MG63 (cell line): ENCODE measurements around the gene CUEDC1. TPM values are rescaled to one million over a fixed set of nuclear protein-coding genes. Genes with fewer than 3 reads are reported as not detected.
"Not testable (repeated sequence)": the region's sequence is repeated elsewhere in the genome, so short reads cannot be mapped to it uniquely, and the experiment has no call there.

Experiments
- DNase-seq: peaks from one replicate; pipeline ENCODE4 v3.0.0-alpha.2; 2020
- H3K27me3 ChIP-seq: fragments of 250-450 bp; sonication (Bioruptor Pico); 2 replicates; pipeline ENCODE4 v1.5.1; 2020; ENCODE audit warnings: mild to moderate bottlenecking, moderate library complexity
- H3K36me3 ChIP-seq: fragments of 250-450 bp; sonication (Bioruptor Pico); 2 replicates; pipeline ENCODE4 v1.5.1; 2020; ENCODE audit warnings: mild to moderate bottlenecking, moderate library complexity
- H3K4me3 ChIP-seq: fragments of 250-450 bp; sonication (Bioruptor Pico); 2 replicates; pipeline ENCODE4 v1.5.1; 2020; ENCODE audit warnings: mild to moderate bottlenecking, moderate library complexity
- H3K9me3 ChIP-seq: fragments of 250-450 bp; sonication (Bioruptor Pico); 2 replicates; pipeline ENCODE4 v1.5.1; 2020; ENCODE audit warnings: mild to moderate bottlenecking, moderate library complexity
- total RNA-seq: library from RNA; depleted of rRNA; stranded (reverse); fragments of >200 nt; shearing (Covaris generic); gene quantifications from 2 replicates; pipeline ENCODE4 v1.2.3, GENCODE V29; 2014; ENCODE audit warnings: low replicate concordance

The CUEDC1 gene
- total RNA-seq, 1 experiment from 2014 or later, result 10.2 TPM

DNA sequence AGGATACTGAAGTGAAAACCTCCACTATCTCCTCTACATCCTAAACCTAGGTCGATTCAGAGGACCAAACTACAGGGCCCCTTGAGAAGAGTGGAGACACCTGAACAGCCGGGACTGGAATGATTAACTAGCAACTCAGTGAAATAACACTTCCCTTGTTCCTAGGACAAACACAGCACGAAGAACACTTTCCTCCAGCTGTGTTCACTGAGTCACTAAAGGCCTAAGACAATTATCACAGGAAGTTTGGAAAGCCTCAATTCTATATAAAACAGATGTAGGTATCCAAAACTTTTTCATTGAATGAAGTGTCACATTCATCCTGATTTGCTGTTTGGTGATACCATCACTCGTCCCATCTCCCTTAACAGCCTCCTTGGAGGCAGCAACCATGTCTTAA lies 15.5 kb upstream of the CUEDC1 start:
- no peak for DNase-seq
- no peaks in the 10 kb centered on the region for H3K9me3 ChIP-seq
- H3K36me3 ChIP-seq, result peaks cover 33% of the 10 kb centered on the region
- H3K4me3 ChIP-seq, result no peak overlapping the region
- H3K27me3 ChIP-seq, result no peaks in the 10 kb centered on the region

DNA sequence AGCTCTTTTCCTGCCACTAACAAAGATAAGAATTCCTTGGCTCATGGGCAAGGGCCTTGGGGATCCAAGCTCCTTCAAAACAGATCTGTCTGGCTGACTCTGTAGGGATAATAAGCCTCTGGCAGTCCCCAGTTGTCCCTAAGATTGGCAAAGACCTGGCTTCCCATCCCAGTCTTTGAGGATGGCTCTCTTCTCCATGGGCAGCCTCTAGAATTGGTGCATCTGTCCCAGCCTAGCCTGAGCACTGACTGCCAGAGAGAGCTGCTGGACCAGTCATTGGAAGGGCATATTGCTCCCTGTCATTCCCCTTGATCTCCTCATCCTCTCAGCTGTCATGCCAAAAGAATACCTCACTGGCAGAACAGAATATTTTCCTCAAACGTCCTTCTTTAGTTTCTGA lies 13.2 kb upstream of the CUEDC1 start:
- no peaks in the 10 kb centered on the region for H3K9me3 ChIP-seq
- DNase-seq, result no peak
- H3K4me3 ChIP-seq, result no peak overlapping the region
- H3K27me3 ChIP-seq, result no peaks in the 10 kb centered on the region
- peaks cover 12% of the 10 kb centered on the region for H3K36me3 ChIP-seq

DNA sequence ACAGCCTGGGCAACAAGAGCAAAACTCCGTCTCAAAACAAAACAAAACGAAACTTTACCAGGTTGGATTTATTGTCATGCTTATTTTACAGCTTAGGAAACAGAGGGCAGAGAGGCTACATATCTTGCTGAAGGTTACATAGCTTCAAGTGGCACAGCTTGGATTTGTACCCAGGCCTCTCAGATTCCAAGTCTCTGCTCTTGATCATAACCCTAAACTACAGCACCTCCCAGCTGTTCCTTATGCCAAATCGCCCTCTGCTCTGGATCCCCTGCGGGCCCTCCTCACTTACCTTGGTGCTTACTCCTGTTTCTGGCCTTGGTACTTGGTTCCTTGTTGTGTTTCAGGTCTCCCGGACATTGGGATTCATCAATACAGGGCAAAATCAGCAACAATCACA lies 11.7 kb upstream of the CUEDC1 start:
- no peak for DNase-seq
- Histone ChIP-seq H3K4me3 (no peak overlapping the region), H3K36me3 (no peaks in the 10 kb centered on the region), H3K27me3 (no peaks in the 10 kb centered on the region), H3K9me3 (no peaks in the 10 kb centered on the region)

DNA sequence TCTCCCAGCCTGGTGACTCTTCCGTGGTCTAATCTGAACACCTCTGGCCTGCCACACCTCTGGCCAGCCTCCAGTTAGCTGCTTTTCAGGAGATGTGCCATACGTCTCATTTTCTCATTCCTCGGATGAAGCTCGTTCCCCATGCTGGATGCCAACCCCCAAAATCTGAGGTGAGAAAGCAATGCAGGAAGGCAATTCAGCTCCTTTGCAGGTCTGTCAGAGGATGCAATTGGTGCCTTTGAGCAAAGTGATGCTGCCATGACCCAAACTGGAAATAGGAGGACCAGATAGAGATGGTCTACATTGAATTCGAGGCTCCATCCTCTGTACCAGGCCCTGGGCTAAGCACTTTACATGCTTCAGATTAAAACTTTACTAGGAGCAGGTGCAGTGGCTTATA lies 11.0 kb upstream of the CUEDC1 start:
- no peak overlapping the region for H3K4me3 ChIP-seq
- H3K9me3 ChIP-seq, result no peaks in the 10 kb centered on the region
- no peaks in the 10 kb centered on the region for H3K36me3 ChIP-seq
- no peaks in the 10 kb centered on the region for H3K27me3 ChIP-seq
- no peak for DNase-seq

DNA sequence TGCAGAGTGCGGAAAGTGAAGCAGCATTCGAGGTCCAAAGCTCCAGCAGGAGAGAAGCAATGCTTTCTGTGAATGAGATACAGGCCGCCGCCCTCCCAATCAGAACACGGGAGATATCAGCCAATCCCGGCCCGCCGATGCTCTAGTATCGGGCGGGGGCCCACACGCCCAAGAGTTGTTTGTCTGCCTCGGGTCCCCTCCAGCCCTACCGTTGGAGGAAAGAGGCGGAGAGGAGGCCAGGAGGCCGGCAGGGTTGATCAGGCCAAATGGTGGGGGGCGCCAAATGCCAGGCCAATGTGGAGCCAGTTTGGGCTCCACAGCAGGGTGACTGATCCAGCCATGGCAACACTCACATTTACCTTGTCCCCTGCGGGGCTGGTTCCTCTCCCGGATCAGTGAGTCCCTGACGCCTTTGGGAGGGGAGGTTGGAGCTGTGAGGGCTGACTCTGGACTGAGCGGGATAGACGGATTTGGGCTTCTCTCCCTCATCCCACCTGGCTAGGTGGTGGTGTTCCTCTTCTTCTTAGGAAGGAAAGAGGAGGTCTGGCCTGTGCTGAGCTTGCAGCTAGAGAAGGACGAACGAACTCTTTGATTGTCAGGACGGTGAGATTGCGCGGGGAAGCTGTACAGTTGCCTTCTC lies 10.4 kb upstream of the CUEDC1 start:
- Histone ChIP-seq H3K36me3 (no peaks in the 10 kb centered on the region), H3K4me3 (no peak overlapping the region), H3K27me3 (no peaks in the 10 kb centered on the region), H3K9me3 (no peaks in the 10 kb centered on the region)
- DNase-seq, result no peak

DNA sequence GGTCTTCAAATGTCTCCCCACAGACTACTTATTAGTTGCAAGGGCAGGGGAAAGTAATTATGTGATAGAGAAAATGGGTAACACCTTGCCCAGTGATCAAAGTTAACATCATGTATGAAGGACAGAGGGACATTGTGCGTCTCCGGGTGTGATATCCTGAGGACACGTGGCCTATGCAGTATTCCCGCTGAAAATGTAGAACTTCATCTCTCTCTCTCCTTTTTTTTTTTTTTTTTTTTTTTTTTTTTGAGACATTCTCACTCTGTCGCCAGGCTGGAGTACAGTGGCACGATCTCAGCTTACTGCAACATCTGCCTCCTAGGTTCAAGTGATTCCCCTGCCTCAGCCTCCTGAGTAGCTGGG lies 7.9 kb upstream of the CUEDC1 start:
- no peaks in the 10 kb centered on the region for H3K27me3 ChIP-seq
- H3K9me3 ChIP-seq, result no peaks in the 10 kb centered on the region
- H3K4me3 ChIP-seq, result no peak overlapping the region
- no peaks in the 10 kb centered on the region for H3K36me3 ChIP-seq
- no peak for DNase-seq

DNA sequence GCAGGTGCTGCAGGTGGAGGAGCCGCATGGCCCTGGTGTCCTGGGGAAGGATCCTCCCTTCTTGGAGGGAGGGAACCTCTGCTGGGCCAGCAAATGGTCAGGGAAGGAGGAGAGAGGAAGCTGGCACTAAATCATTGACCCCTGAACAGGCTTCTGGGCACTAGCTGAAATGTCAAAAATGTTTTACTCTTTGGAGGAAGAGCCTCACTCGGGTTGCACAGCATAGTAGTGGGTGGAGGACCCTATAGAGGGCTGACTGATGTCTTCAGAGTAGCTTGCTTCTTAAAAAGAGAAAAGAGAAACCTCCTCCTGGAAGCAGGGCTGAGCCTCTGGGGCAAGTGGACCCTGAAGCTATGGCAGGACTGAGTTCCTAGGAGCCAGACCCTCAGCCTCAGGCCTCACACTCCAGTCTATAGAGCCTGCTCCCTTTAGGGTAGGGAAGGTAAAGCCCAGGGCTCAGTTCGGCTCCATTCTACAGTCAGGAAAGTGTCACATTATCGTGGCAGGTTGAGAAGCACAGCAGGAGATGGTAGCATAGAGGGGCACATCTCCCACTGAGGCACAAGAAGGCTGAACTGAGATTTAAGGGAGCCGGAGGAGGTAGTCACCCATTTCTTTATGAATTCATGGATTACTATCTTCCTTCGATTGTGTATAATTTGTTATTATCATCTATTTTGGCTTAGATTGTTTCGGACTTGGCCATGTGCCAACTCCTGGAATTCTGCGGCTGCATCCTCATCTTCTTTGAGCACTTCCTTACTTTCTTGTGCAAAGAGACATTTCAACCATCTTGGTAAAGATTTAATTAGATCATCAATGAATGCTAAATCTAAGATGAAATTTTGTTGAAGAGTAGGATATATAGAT lies 7.3 kb upstream of the CUEDC1 start:
- H3K4me3 ChIP-seq, result no peak overlapping the region
- H3K36me3 ChIP-seq, result no peaks in the 10 kb centered on the region
- no peaks in the 10 kb centered on the region for H3K27me3 ChIP-seq
- H3K9me3 ChIP-seq, result no peaks in the 10 kb centered on the region
- DNase-seq, result no peak

DNA sequence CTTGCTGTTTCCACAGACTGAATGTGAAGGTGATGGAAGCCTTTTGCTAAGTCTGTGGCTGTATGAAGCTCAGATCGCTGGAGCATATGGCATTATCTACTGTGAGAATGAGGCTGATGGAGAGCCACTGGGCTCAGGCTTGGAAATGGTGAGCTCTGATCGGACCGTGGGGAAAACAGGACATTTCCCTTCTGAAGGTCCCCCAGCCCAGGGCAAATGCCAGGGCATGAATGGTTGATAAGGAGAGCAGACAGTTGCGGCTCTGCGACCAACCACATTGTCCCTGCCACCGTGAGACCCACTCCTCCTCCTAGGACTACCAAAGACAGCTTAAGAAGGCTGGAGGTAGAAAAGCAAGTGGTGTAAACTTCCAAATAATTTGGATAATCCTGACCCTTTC lies 4.7 kb upstream of the CUEDC1 start:
- Histone ChIP-seq H3K36me3 (no peaks in the 10 kb centered on the region), H3K4me3 (no peak overlapping the region), H3K9me3 (no peaks in the 10 kb centered on the region), H3K27me3 (no peaks in the 10 kb centered on the region)
- DNase-seq, result no peak

DNA sequence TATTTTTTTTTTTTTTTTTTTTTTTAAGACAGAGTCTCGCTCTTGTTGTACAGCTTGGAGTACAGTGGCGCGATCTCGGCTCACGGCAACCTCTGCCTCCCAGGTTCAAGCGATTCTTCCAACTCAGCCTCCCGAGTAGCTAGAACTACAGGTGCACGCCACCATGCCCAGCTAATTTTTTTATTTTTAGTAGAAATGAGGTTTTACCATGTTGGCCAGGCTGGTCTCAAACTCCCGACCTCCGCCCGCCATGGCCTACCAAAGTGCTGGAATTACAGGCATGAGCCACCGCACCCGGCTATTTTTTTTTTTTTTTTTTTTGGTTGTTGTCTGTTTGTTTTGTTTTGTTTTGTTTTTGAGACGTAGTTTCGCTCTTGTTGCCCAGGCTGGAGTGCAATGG lies 3.2 kb upstream of the CUEDC1 start:
- not testable (repeated sequence) for H3K4me3 ChIP-seq, H3K36me3 ChIP-seq, H3K9me3 ChIP-seq, H3K27me3 ChIP-seq, DNase-seq

DNA sequence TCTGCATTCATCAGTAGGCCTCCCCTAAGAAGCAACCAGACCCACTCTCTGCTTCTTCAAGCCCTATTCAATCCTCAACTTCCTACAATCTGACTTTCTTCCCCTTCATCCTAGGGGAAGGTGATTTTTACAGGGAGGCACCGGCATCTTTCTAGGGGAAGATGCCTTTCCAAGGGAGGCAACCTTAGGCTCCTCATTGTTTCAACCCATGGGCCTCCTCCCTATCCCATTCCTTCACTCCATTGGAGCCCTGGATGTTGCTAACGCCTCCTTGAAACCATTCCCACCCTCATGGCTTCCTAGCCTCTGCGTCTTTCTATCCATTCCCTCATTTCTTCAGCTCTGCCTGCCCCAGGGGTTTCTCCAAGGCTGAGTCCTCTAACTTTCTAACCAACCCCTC lies 2.7 kb upstream of the CUEDC1 start:
- Histone ChIP-seq H3K36me3 (no peaks in the 10 kb centered on the region), H3K27me3 (no peaks in the 10 kb centered on the region), H3K9me3 (no peaks in the 10 kb centered on the region), H3K4me3 (no peak overlapping the region)
- DNase-seq, result no peak

DNA sequence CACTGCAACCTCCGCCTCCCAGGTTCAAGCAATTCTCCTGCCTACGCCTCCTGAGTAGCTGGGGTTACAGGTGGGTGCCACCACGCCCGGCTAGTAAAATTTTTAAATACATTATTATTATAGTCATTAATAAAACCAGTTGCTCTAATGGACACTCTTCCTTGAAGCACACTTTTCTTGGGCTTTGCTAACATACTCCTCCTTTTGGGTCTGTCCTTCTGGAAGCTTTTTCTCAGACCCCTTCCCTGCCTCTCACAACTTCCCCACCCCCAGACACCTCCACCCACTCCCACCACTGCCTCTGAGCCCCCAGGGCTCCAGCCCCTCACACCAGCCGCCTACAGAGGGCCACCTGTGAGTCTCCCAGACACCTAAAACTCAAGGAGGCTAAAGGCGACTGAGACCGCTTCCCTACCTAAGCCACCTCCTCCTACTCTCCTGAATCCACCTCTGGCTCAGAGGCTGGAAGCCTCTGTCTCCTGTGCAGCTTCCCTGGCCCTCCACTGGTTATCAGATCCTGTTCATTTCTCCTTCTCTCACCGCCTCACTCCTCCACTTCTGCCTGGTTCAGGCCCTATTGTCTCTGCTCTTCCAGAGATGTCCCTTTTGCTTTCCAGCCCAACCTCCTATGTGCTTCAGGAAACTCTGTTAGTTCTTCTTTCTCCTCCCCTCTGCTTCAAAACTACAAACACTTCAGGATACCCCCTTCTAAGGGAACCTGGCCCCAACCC lies 2.1 kb upstream of the CUEDC1 start:
- DNase-seq, result no peak
- Histone ChIP-seq H3K36me3 (peaks cover 4% of the 10 kb centered on the region; the same call in 1 of the 2 replicates), H3K9me3 (no peaks in the 10 kb centered on the region), H3K4me3 (no peak overlapping the region), H3K27me3 (no peaks in the 10 kb centered on the region)

DNA sequence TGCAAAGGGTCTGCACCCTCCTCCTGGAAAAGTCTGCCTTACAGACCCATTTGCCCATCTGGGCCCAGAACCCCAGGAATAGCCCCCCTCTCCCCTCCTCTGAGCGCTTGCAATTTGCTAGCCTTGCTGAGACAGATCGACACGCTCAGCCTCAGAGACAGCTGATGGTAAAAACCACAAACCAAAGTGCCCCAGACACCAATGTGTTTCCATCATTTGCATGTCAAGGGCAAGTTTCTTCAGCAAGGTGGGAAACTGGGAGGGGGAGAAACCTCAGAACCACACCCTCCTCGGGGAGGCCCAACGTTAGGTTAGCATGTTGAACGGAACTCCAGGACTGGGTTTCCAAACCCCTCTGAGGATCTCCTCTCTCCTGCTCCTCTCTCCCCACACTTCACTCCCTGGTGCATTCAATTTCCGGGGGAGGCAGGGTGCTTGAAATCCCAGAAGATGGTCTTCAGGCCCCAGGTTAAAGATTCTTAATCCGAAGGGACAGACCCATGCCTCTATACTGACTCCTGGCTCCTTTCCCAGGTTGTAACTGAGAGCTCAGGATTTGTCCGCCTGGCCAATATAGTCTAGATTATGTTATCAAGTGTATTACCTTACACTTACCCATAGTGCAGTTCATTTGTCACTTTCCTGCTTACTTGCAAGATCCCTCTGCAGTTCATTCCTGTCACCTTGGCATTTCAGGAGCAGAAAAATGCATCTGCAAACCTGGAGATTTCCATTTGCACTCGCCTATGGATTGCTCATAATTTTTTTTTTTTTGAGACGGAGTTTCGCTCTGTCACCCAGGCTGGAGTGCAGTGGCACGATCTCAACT lies 1.3 kb upstream of the CUEDC1 start:
- Histone ChIP-seq H3K36me3 (peaks cover 4% of the 10 kb centered on the region; the same call in 1 of the 2 replicates), H3K27me3 (no peaks in the 10 kb centered on the region), H3K4me3 (peak overlapping the region; percentile 62; the same call in 1 of the 2 replicates), H3K9me3 (no peaks in the 10 kb centered on the region)
- DNase-seq, result no peak

DNA sequence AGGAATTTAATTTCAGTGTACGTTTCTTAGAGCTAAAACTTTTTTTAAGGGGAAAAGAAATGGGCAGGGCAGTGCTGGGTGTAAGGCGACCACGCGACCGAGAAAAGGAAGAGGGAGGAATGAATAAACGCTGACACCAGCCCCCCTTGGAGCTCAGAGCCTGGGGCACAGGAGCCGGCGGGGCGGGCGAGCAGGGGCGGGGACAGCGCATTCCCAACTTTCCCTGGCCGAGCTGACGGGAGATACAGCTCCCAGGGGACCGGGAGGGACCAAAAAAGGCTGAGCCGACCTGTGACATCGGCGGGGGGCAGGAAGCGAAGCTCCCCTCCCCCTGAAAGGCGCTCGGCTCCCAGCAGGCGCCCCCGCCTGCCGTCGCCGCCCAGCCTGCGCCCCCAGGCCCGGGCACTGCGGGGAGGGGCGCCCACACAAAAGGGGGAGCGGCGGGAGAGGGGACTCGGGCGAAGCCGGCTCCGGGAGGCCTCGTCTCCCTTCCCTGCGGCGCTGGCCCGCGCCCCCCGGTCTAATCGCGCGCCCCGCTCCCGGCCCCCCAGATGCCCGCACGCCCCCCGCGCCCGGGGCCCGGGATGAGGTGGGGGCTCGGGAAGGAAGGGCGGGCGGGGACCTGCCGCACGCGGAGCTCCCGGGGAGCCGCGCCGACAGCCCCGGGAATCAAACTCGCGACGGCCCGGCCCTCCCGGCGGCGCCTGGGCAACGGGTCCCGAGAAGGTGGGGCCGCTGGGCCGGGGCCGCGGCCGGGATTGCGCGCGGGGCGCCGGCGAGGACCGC lies 622 bp downstream of the CUEDC1 start:
- peak; percentile 89 for DNase-seq
- no peaks in the 10 kb centered on the region for H3K9me3 ChIP-seq
- no peaks in the 10 kb centered on the region for H3K27me3 ChIP-seq
- peak overlapping the region; percentile 68 for H3K4me3 ChIP-seq
- H3K36me3 ChIP-seq, result peaks cover 4% of the 10 kb centered on the region; the same call in 1 of the 2 replicates

DNA sequence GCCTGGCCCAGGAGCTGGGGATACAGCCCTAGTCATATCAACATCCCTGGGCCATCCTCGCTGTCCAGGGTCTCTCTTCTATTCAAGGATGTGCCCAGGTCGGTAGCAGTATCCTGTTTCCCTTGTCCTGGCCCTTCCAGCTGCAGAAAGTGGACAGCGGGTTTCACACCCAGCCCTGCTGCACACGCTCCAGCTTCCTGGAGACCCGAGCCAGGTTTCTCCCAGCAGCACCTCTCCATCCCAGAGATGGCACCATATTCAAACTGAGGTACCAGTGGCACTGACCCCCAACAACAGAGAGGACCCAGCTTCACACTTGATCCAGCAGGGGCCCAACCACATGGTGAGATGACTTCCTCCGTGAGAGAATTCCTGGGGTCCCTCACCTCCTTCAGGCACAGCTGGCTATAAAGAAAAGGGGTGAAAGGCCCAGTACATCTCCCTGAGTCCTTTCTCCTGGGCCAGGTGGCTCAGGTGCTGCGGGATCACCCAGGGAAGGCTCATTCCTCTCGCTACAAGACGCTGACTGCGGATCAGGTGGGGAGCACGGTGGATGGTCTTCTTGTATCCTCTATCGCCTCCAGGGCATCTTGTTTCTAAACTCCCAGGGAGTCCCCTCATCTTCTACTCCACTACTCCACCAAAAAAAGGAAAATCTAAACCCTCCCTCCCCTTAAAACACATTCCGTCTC lies 1.4 kb downstream of the CUEDC1 start:
- H3K36me3 ChIP-seq, result peaks cover 4% of the 10 kb centered on the region; the same call in 1 of the 2 replicates
- H3K4me3 ChIP-seq, result peak overlapping the region; percentile 68
- H3K27me3 ChIP-seq, result no peaks in the 10 kb centered on the region
- no peaks in the 10 kb centered on the region for H3K9me3 ChIP-seq
- DNase-seq, result no peak

DNA sequence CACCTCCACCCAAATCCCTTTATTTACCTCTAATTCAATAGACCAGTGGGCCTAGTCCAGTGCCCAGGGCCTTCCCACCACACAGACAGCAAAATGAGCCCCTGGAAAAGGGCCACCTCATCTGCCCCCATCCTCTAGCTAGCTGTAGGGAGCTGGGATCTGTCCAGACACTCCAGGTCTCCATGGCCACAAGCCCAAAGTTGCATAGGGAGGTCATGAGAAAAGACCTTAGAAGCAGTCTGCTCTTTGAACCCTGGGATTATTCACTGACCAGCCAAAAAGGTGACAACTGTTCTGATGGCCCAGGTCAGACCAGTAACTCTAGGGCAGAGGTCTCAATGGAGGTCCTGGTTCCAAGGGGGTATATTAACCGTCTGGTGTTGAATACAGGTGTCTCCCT lies 2.0 kb downstream of the CUEDC1 start:
- no peaks in the 10 kb centered on the region for H3K27me3 ChIP-seq
- H3K4me3 ChIP-seq, result no peak overlapping the region
- H3K36me3 ChIP-seq, result peaks cover 4% of the 10 kb centered on the region; the same call in 1 of the 2 replicates
- H3K9me3 ChIP-seq, result no peaks in the 10 kb centered on the region
- DNase-seq, result no peak
